HepG2 (cell line): ENCODE data around the gene DCTN2. TPM values are rescaled to one million over a fixed set of nuclear protein-coding genes. Genes with fewer than 3 reads are reported as not detected.

Experiments used
- ATAC-seq: fragments of 200-7000 bp; cut with Tn5 transposase; 3 replicates; pipeline ENCODE4 v1.9.1; 2020; ENCODE audit warnings: mild to moderate bottlenecking, moderate library complexity
- BruUV-seq: library from RNA; stranded (reverse); fragments of 400-500 nt; replicated peaks from 2 replicates; lab custom pipeline; 2021; lab: Mats Ljungman, UMichigan
- CTCF ChIA-PET: fragments of 300-600 bp; formaldehyde crosslinking; extraction: SDS; loops from one replicate; lab custom pipeline; 2021; ENCODE audit warnings: low total read pairs, inconsistent platforms, low intra/inter-chr PET ratio; lab: Yijun Ruan, JAX
- POLR2A ChIA-PET: fragments of 350-600 bp; sonication (Branson Sonifier 250); formaldehyde crosslinking; loops from one replicate; lab custom pipeline; 2020; ENCODE audit warnings: antibody characterized with exemption, inconsistent platforms; lab: Yijun Ruan, JAX
- DNase-seq: peaks from one replicate; pipeline ENCODE4 v3.0.0-alpha.2; 2015; ENCODE audit warnings: low spot score
- FAIRE-seq: peaks from 3 replicates; lab custom pipeline; 2011; peaks lifted over from hg19 to GRCh38; lab: Jason Lieb, UNC
- H2AFZ ChIP-seq: one replicate; pipeline ENCODE4 v1.6.1; 2011; ENCODE audit warnings: low read length, inconsistent platforms
- H3K27ac ChIP-seq: fragments of 300-600 bp; 3 replicates; pipeline ENCODE4 v1.8.0; 2011; ENCODE audit warnings: mixed run types, mild to moderate bottlenecking, mixed read lengths, low read length, inconsistent platforms; ENCODE audit not compliant: insufficient read depth; ENCODE audit errors: extremely low read length
- H3K27me3 ChIP-seq, 2 experiments: fragments of 200-600 bp in 1 of 2; 2 replicates in 1 of 2; 3 replicates in 1 of 2; pipeline versions ENCODE4 v1.6.0 to v1.8.0; 2011; ENCODE audit warnings: low read length in 2 of 2, mild to moderate bottlenecking in 2 of 2, moderate library complexity in 2 of 2, inconsistent platforms in 1 of 2; ENCODE audit not compliant: insufficient read depth in 2 of 2, control insufficient read depth in 1 of 2
- H3K36me3 ChIP-seq, 2 experiments: fragments of 200-600 bp in 1 of 2; replicated peaks in 1 of 2; 2 replicates in 1 of 2; 3 replicates in 1 of 2; pipeline versions ENCODE4 v1.5.1 to v1.8.0; 2011; ENCODE audit warnings: low read length in 2 of 2, inconsistent platforms in 1 of 2; ENCODE audit not compliant: insufficient read depth in 2 of 2, control insufficient read depth in 1 of 2
- H3K4me1 ChIP-seq: 2 replicates; pipeline ENCODE4 v1.5.1; 2012; ENCODE audit warnings: low read length, inconsistent platforms; ENCODE audit not compliant: insufficient read depth
- H3K4me2 ChIP-seq: 2 replicates; pipeline ENCODE4 v1.6.0; 2011; ENCODE audit warnings: low read depth, low read length, inconsistent platforms
- H3K4me3 ChIP-seq, 3 experiments: fragments of 200-600 bp in 1 of 3; sonication (generic), shearing (Covaris generic) in 1 of 3; replicated peaks in 1 of 3; 2 replicates each; pipeline ENCODE4 v1.5.1; 2011 to 2016; ENCODE audit warnings: low read length in 3 of 3, inconsistent platforms in 2 of 3, low read depth in 2 of 3, mild to moderate bottlenecking in 2 of 3, control low read depth in 1 of 3, mixed read lengths in 1 of 3; ENCODE audit not compliant: insufficient read depth in 1 of 3
- H3K79me2 ChIP-seq: one replicate; pipeline ENCODE4 v1.6.1; 2011; ENCODE audit warnings: low read length, inconsistent platforms; ENCODE audit not compliant: insufficient read depth
- H3K9ac ChIP-seq: 2 replicates; pipeline ENCODE4 v1.6.0; 2011; ENCODE audit warnings: mild to moderate bottlenecking, low read depth, low read length, inconsistent platforms; ENCODE audit not compliant: insufficient read depth
- H3K9me3 ChIP-seq: 2 replicates; pipeline ENCODE4 v1.5.1; 2012; ENCODE audit warnings: mild to moderate bottlenecking, low read length
- H4K20me1 ChIP-seq: 2 replicates; pipeline ENCODE4 v1.6.0; 2011; ENCODE audit warnings: inconsistent platforms, mild to moderate bottlenecking, low read length, moderate library complexity; ENCODE audit not compliant: insufficient read depth
- ARNT2 ChIP-seq: sonication (generic); formaldehyde crosslinking; IDR thresholded peaks from 2 replicates; pipeline ENCODE4 v1.8.0; 2022; ENCODE audit warnings: mild to moderate bottlenecking, low read depth, missing genetic modification reagents, moderate library complexity
- BORCS8-MEF2B ChIP-seq: sonication (generic); formaldehyde crosslinking; IDR thresholded peaks from 2 replicates; pipeline ENCODE4 v1.8.0; 2022; ENCODE audit warnings: mild to moderate bottlenecking, missing genetic modification reagents
- HIVEP1 ChIP-seq: sonication (generic); formaldehyde crosslinking; IDR thresholded peaks from 2 replicates; pipeline ENCODE4 v1.4.0; 2020; ENCODE audit warnings: mild to moderate bottlenecking, missing genetic modification reagents
- HNRNPH1 ChIP-seq: fragments of 200-400 bp; formaldehyde crosslinking; optimal IDR thresholded peaks from 2 replicates; pipeline ENCODE3; 2017; ENCODE audit warnings: mild to moderate bottlenecking, low read depth, low read length
- MED1 ChIP-seq: sonication (generic); formaldehyde crosslinking; IDR thresholded peaks from 2 replicates; pipeline ENCODE4 v1.4.0; 2020; ENCODE audit warnings: missing genetic modification reagents
- MXD3 ChIP-seq: IDR thresholded peaks from 2 replicates; pipeline ENCODE4 v1.6.1; 2016; ENCODE audit warnings: mild to moderate bottlenecking, missing biosample characterization, missing genetic modification reagents
- SCMH1 ChIP-seq: sonication (generic); formaldehyde crosslinking; IDR thresholded peaks from 2 replicates; pipeline ENCODE4 v1.9.0; 2021; ENCODE audit warnings: missing genetic modification reagents, mild to moderate bottlenecking, borderline replicate concordance
- SNAPC2 ChIP-seq: sonication (generic); formaldehyde crosslinking; IDR thresholded peaks from 2 replicates; pipeline ENCODE4 v1.8.1; 2022; ENCODE audit warnings: mild to moderate bottlenecking, missing genetic modification reagents
- SRSF1 ChIP-seq: fragments of 200-400 bp; formaldehyde crosslinking; optimal IDR thresholded peaks from 2 replicates; pipeline ENCODE3; 2017; ENCODE audit warnings: mild to moderate bottlenecking, low read depth, low read length, moderate library complexity
- SYNCRIP ChIP-seq: fragments of 200-400 bp; formaldehyde crosslinking; IDR thresholded peaks from 2 replicates; pipeline ENCODE4 v1.6.1; 2018; ENCODE audit warnings: mild to moderate bottlenecking, low read depth, low read length; ENCODE audit not compliant: insufficient read depth
- ZFP41 ChIP-seq: sonication (generic); formaldehyde crosslinking; IDR thresholded peaks from 2 replicates; pipeline ENCODE4 v1.4.0; 2020; ENCODE audit warnings: mild to moderate bottlenecking, missing genetic modification reagents, borderline replicate concordance
- ZNF17 ChIP-seq: sonication (generic); formaldehyde crosslinking; IDR thresholded peaks from 2 replicates; pipeline ENCODE4 v1.5.0; 2020; ENCODE audit warnings: mild to moderate bottlenecking, missing genetic modification reagents
- ZNF224 ChIP-seq: sonication (generic); formaldehyde crosslinking; IDR thresholded peaks from 2 replicates; pipeline ENCODE4 v1.5.0; 2020; ENCODE audit warnings: mild to moderate bottlenecking, missing genetic modification reagents
- WGBS: methylation state at CpG from one replicate; pipeline ENCODE4 v1.1.6; 2017; ENCODE audit warnings: low lambda C conversion rate; 5-methylcytosine and 5-hydroxymethylcytosine counted together
- in situ Hi-C: cut with HindIII; loops from 2 replicates; pipeline ENCODE4 v1.10.0; 2017; ENCODE audit warnings: low pct_unique_long_range_greater_than_20kb; ENCODE audit not compliant: extremely low pct_ligation_motif_present
- intact Hi-C: fragments of 100-400 bp; cut with micrococcal nuclease; formaldehyde crosslinking; loops from one replicate; pipeline ENCODE4 v1.10.0; 2022; ENCODE audit not compliant: unreplicated experiment
- polyA plus RNA-seq, 8 experiments: library from polyadenylated mRNA; depleted of rRNA in 3 of 8; stranded (reverse) in 7 of 8; unstranded in 1 of 8; fragments of >200 nt; fragmentation: Illumina TruSeq in 4 of 8; extraction: Trizol in 4 of 8; gene quantifications; 2 replicates each; pipeline versions ENCODE4 v1.2.1 to v1.2.3, GENCODE V29; 2011 to 2016; ENCODE audit warnings: low read depth in 4 of 8, missing spikeins in 1 of 8, mixed read lengths in 1 of 8; ENCODE audit not compliant: insufficient read depth in 1 of 8
- total RNA-seq, 5 experiments: library from RNA; depleted of rRNA; stranded (reverse); fragments of >200 nt; fragmentation: Illumina TruSeq; extraction: Trizol; gene quantifications; 2 replicates each; pipeline ENCODE4 v1.2.3, GENCODE V29; 2016; ENCODE audit warnings: low read depth in 1 of 5

Gene DCTN2
- total and polyA plus RNA-seq, 2 of the 13 experiments (the other 11 are each of a cell fraction or from before 2014, with no cell fraction given), result 72.0 to 77.4 TPM

GRCh38 chr12:57533108-57533507 is 13.9 kb downstream of the DCTN2 start:
- Histone ChIP-seq H3K4me2 (no peak overlapping the region), H3K27ac (no peak overlapping the region), H3K36me3 (peaks cover 24 to 64% of the 10 kb centered on the region in 2 experiments), H2AFZ (no peak overlapping the region), H3K4me1 (no peaks in the 10 kb centered on the region), H3K9me3 (no peaks in the 10 kb centered on the region), H4K20me1 (no peaks in the 10 kb centered on the region), H3K4me3 (no peak overlapping the region), H3K79me2 (no peaks in the 10 kb centered on the region), H3K27me3 (no peaks in the 10 kb centered on the region), H3K9ac (no peak overlapping the region)
- BruUV-seq, result no TSS peak
- WGBS, result 98% methylated on average over 7 of the region's 8 CpGs
- TF ChIP-seq ARNT2 (CRISPR knock-in tag) (no peak), SYNCRIP (no peak), ZFP41 (no peak), MXD3 (CRISPR knock-in tag) (no peak), BORCS8-MEF2B (no peak), HNRNPH1 (no peak), MED1 (no peak), SCMH1 (CRISPR knock-in tag) (no peak), SRSF1 (no peak), HIVEP1 (CRISPR knock-in tag) (no peak), SNAPC2 (no peak), ZNF17 (CRISPR knock-in tag) (no peak), ZNF224 (CRISPR knock-in tag) (no peak)
- FAIRE-seq (no peak), ATAC-seq (no peak), DNase-seq (no peak)
- ChIA-PET CTCF (no interaction called here), POLR2A (interaction anchor here (1.4 to 3.4 kb wide), 3 partner anchors 10 to 43 kb away, joined by 4 to 17 read pairs (median 6); partner anchors contain the start of gene DCTN2)
- in situ Hi-C loops, result no loop called here
- intact Hi-C loops, result no loop called here
